HepG2 (cell line): ENCODE data around the gene TLL2. TPM values are rescaled to one million over a fixed set of nuclear protein-coding genes. Genes with fewer than 3 reads are reported as not detected.

Experiments
- ATAC-seq: fragments of 200-7000 bp; cut with Tn5 transposase; 3 replicates; pipeline ENCODE4 v1.9.1; 2020; ENCODE audit warnings: mild to moderate bottlenecking, moderate library complexity
- BruUV-seq: library from RNA; stranded (reverse); fragments of 400-500 nt; replicated peaks from 2 replicates; lab custom pipeline; 2021; lab: Mats Ljungman, UMichigan
- CTCF ChIA-PET: fragments of 300-600 bp; formaldehyde crosslinking; extraction: SDS; loops from one replicate; lab custom pipeline; 2021; ENCODE audit warnings: low total read pairs, inconsistent platforms, low intra/inter-chr PET ratio; lab: Yijun Ruan, JAX
- POLR2A ChIA-PET: fragments of 350-600 bp; sonication (Branson Sonifier 250); formaldehyde crosslinking; loops from one replicate; lab custom pipeline; 2020; ENCODE audit warnings: antibody characterized with exemption, inconsistent platforms; lab: Yijun Ruan, JAX
- DNase-seq: peaks from one replicate; pipeline ENCODE4 v3.0.0-alpha.2; 2015; ENCODE audit warnings: low spot score
- FAIRE-seq: peaks from 3 replicates; lab custom pipeline; 2011; peaks lifted over from hg19 to GRCh38; lab: Jason Lieb, UNC
- H2AFZ ChIP-seq: one replicate; pipeline ENCODE4 v1.6.1; 2011; ENCODE audit warnings: low read length, inconsistent platforms
- H3K27ac ChIP-seq: fragments of 300-600 bp; 3 replicates; pipeline ENCODE4 v1.8.0; 2011; ENCODE audit warnings: mixed run types, mild to moderate bottlenecking, mixed read lengths, low read length, inconsistent platforms; ENCODE audit not compliant: insufficient read depth; ENCODE audit errors: extremely low read length
- H3K27me3 ChIP-seq, 2 experiments: fragments of 200-600 bp in 1 of 2; 2 replicates in 1 of 2; 3 replicates in 1 of 2; pipeline versions ENCODE4 v1.6.0 to v1.8.0; 2011; ENCODE audit warnings: low read length in 2 of 2, mild to moderate bottlenecking in 2 of 2, moderate library complexity in 2 of 2, inconsistent platforms in 1 of 2; ENCODE audit not compliant: insufficient read depth in 2 of 2, control insufficient read depth in 1 of 2
- H3K36me3 ChIP-seq, 2 experiments: fragments of 200-600 bp in 1 of 2; replicated peaks in 1 of 2; 2 replicates in 1 of 2; 3 replicates in 1 of 2; pipeline versions ENCODE4 v1.5.1 to v1.8.0; 2011; ENCODE audit warnings: low read length in 2 of 2, inconsistent platforms in 1 of 2; ENCODE audit not compliant: insufficient read depth in 2 of 2, control insufficient read depth in 1 of 2
- H3K4me1 ChIP-seq: 2 replicates; pipeline ENCODE4 v1.5.1; 2012; ENCODE audit warnings: low read length, inconsistent platforms; ENCODE audit not compliant: insufficient read depth
- H3K4me2 ChIP-seq: 2 replicates; pipeline ENCODE4 v1.6.0; 2011; ENCODE audit warnings: low read depth, low read length, inconsistent platforms
- H3K4me3 ChIP-seq, 3 experiments: fragments of 200-600 bp in 1 of 3; sonication (generic), shearing (Covaris generic) in 1 of 3; replicated peaks in 1 of 3; 2 replicates each; pipeline ENCODE4 v1.5.1; 2011 to 2016; ENCODE audit warnings: low read length in 3 of 3, inconsistent platforms in 2 of 3, low read depth in 2 of 3, mild to moderate bottlenecking in 2 of 3, control low read depth in 1 of 3, mixed read lengths in 1 of 3; ENCODE audit not compliant: insufficient read depth in 1 of 3
- H3K79me2 ChIP-seq: one replicate; pipeline ENCODE4 v1.6.1; 2011; ENCODE audit warnings: low read length, inconsistent platforms; ENCODE audit not compliant: insufficient read depth
- H3K9ac ChIP-seq: 2 replicates; pipeline ENCODE4 v1.6.0; 2011; ENCODE audit warnings: mild to moderate bottlenecking, low read depth, low read length, inconsistent platforms; ENCODE audit not compliant: insufficient read depth
- H3K9me3 ChIP-seq: 2 replicates; pipeline ENCODE4 v1.5.1; 2012; ENCODE audit warnings: mild to moderate bottlenecking, low read length
- H4K20me1 ChIP-seq: 2 replicates; pipeline ENCODE4 v1.6.0; 2011; ENCODE audit warnings: inconsistent platforms, mild to moderate bottlenecking, low read length, moderate library complexity; ENCODE audit not compliant: insufficient read depth
- JUN ChIP-seq: sonication (generic); formaldehyde crosslinking; IDR thresholded peaks from 2 replicates; pipeline ENCODE4 v1.4.0; 2020; ENCODE audit warnings: mild to moderate bottlenecking, missing genetic modification reagents
- KAT8 ChIP-seq: IDR thresholded peaks from 2 replicates; pipeline ENCODE4 v1.6.1; 2016; ENCODE audit warnings: missing genetic modification reagents, missing compliant biosample characterization
- KLF6 ChIP-seq: IDR thresholded peaks from 2 replicates; pipeline ENCODE4 v1.8.0; 2016; ENCODE audit warnings: missing biosample characterization, missing genetic modification reagents
- SAP130 ChIP-seq: IDR thresholded peaks from 2 replicates; pipeline ENCODE4 v1.6.1; 2016; ENCODE audit warnings: low read depth
- SMAD9 ChIP-seq: sonication (generic); formaldehyde crosslinking; IDR thresholded peaks from 2 replicates; pipeline ENCODE4 v1.5.1; 2020; ENCODE audit warnings: mild to moderate bottlenecking, missing genetic modification reagents
- TAF1 ChIP-seq: sonication (generic); formaldehyde crosslinking; IDR thresholded peaks from 2 replicates; pipeline ENCODE4 v1.4.0; 2020; ENCODE audit warnings: missing genetic modification reagents
- TAF15 ChIP-seq: fragments of 200-400 bp; formaldehyde crosslinking; IDR thresholded peaks from one replicate; pipeline ENCODE4 v1.6.1; 2018; ENCODE audit warnings: mild to moderate bottlenecking, low read depth, low read length; ENCODE audit not compliant: poor library complexity, severe bottlenecking
- ZNF124 ChIP-seq: sonication (generic); formaldehyde crosslinking; IDR thresholded peaks from 2 replicates; pipeline ENCODE4 v1.4.0; 2020; ENCODE audit warnings: missing genetic modification reagents
- ZNF205 ChIP-seq: IDR thresholded peaks from 2 replicates; pipeline ENCODE4 v1.6.1; 2018; ENCODE audit warnings: missing biosample characterization, missing genetic modification reagents
- ZNF292 ChIP-seq: sonication (generic); formaldehyde crosslinking; IDR thresholded peaks from 2 replicates; pipeline ENCODE4 v1.8.1; 2022; ENCODE audit warnings: mild to moderate bottlenecking, low read depth, missing genetic modification reagents, borderline replicate concordance
- ZNF431 ChIP-seq: sonication (generic); formaldehyde crosslinking; IDR thresholded peaks from 2 replicates; pipeline ENCODE4 v1.9.0; 2022; ENCODE audit warnings: missing genetic modification reagents, low read depth, mild to moderate bottlenecking, borderline replicate concordance
- ZNF530 ChIP-seq: sonication (generic); formaldehyde crosslinking; IDR thresholded peaks from 2 replicates; pipeline ENCODE4 v1.5.0; 2020; ENCODE audit warnings: low read depth, mild to moderate bottlenecking, missing genetic modification reagents
- ZNF550 ChIP-seq: sonication (generic); formaldehyde crosslinking; IDR thresholded peaks from 2 replicates; pipeline ENCODE4 v1.4.0; 2020; ENCODE audit warnings: mild to moderate bottlenecking, missing genetic modification reagents, borderline replicate concordance
- ZNF577 ChIP-seq: sonication (generic); formaldehyde crosslinking; IDR thresholded peaks from 2 replicates; pipeline ENCODE4 v1.4.0; 2020; ENCODE audit warnings: mild to moderate bottlenecking, low read depth, missing genetic modification reagents, borderline replicate concordance
- ZNF605 ChIP-seq: sonication (generic); formaldehyde crosslinking; IDR thresholded peaks from 2 replicates; pipeline ENCODE4 v1.8.0; 2022; ENCODE audit warnings: mild to moderate bottlenecking, missing genetic modification reagents
- ZNF614 ChIP-seq: IDR thresholded peaks from 2 replicates; pipeline ENCODE4 v1.6.1; 2018; ENCODE audit warnings: missing biosample characterization, missing genetic modification reagents, inconsistent platforms, borderline replicate concordance
- WGBS: methylation state at CpG from one replicate; pipeline ENCODE4 v1.1.6; 2017; ENCODE audit warnings: low lambda C conversion rate; 5-methylcytosine and 5-hydroxymethylcytosine counted together
- in situ Hi-C: cut with HindIII; loops from 2 replicates; pipeline ENCODE4 v1.10.0; 2017; ENCODE audit warnings: low pct_unique_long_range_greater_than_20kb; ENCODE audit not compliant: extremely low pct_ligation_motif_present
- intact Hi-C: fragments of 100-400 bp; cut with micrococcal nuclease; formaldehyde crosslinking; loops from one replicate; pipeline ENCODE4 v1.10.0; 2022; ENCODE audit not compliant: unreplicated experiment
- polyA plus RNA-seq, 8 experiments: library from polyadenylated mRNA; depleted of rRNA in 3 of 8; stranded (reverse) in 7 of 8; unstranded in 1 of 8; fragments of >200 nt; fragmentation: Illumina TruSeq in 4 of 8; extraction: Trizol in 4 of 8; gene quantifications; 2 replicates each; pipeline versions ENCODE4 v1.2.1 to v1.2.3, GENCODE V29; 2011 to 2016; ENCODE audit warnings: low read depth in 4 of 8, missing spikeins in 1 of 8, mixed read lengths in 1 of 8; ENCODE audit not compliant: insufficient read depth in 1 of 8
- total RNA-seq, 5 experiments: library from RNA; depleted of rRNA; stranded (reverse); fragments of >200 nt; fragmentation: Illumina TruSeq; extraction: Trizol; gene quantifications; 2 replicates each; pipeline ENCODE4 v1.2.3, GENCODE V29; 2016; ENCODE audit warnings: low read depth in 1 of 5
- TF ChIP-seq, protein P1 (sequence below): IDR thresholded peaks from 2 replicates; pipeline ENCODE4 v1.6.1; 2012; ENCODE audit warnings: inconsistent platforms
- TF ChIP-seq, protein P2 (sequence below): IDR thresholded peaks from 2 replicates; pipeline ENCODE4 v1.6.1; 2016; ENCODE audit warnings: low read depth
- TF ChIP-seq, protein P3 (sequence below): sonication (generic); formaldehyde crosslinking; IDR thresholded peaks from 2 replicates; pipeline ENCODE4 v1.5.0; 2020; ENCODE audit warnings: missing genetic modification reagents

The TLL2 gene
- total and polyA plus RNA-seq, 2 of the 13 experiments (the other 11 are each of a cell fraction or from before 2014, with no cell fraction given): 0.09 TPM; not detected in 1

DNA sequence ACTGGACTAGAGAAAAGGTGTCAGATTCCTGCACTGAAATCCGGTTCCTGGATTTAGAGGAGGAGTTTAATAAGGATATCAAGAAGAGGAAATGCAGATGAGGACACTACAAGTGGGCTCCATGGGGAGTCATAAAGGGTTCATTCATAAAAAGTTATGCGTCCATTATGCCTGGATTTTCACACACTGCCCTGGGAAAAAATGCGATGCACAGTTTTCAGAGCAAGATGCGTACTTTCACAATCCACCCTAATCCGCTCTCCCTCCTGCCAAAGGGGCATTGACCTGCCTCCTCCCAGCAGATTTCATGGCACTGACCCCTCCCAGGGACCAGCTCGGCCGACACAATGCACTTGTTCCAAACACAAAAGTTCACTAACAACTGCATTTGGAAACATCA lies 112.7 kb downstream of the TLL2 start:
- Histone ChIP-seq H3K4me2 (no peak overlapping the region), H3K27me3 (peaks cover 3 to 62% of the 10 kb centered on the region in 2 experiments), H3K79me2 (no peaks in the 10 kb centered on the region), H4K20me1 (no peaks in the 10 kb centered on the region), H3K36me3 (no peaks in the 10 kb centered on the region), H3K4me1 (no peaks in the 10 kb centered on the region), H3K9me3 (no peaks in the 10 kb centered on the region), H2AFZ (no peak overlapping the region), H3K9ac (no peak overlapping the region), H3K4me3 (no peak overlapping the region)
- in situ Hi-C loops: no loop called here
- 26% methylated on average over 6 of the region's 7 CpGs for WGBS
- FAIRE-seq (no peak), ATAC-seq (no peak), DNase-seq (no peak)
- BruUV-seq: no TSS peak
- intact Hi-C loops: no loop called here
- ChIA-PET CTCF (no interaction called here), POLR2A (no interaction called here)
- TF ChIP-seq, protein P1, sequence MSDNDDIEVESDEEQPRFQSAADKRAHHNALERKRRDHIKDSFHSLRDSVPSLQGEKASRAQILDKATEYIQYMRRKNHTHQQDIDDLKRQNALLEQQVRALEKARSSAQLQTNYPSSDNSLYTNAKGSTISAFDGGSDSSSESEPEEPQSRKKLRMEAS: no peak
- TF ChIP-seq, protein P2, sequence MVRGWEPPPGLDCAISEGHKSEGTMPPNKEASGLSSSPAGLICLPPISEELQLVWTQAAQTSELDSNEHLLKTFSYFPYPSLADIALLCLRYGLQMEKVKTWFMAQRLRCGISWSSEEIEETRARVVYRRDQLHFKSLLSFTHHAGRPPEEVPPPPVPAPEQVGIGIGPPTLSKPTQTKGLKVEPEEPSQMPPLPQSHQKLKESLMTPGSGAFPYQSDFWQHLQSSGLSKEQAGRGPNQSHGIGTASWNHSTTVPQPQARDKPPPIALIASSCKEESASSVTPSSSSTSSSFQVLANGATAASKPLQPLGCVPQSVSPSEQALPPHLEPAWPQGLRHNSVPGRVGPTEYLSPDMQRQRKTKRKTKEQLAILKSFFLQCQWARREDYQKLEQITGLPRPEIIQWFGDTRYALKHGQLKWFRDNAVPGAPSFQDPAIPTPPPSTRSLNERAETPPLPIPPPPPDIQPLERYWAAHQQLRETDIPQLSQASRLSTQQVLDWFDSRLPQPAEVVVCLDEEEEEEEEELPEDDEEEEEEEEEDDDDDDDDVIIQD (CRISPR knock-in tag): no peak
- no peak for TF ChIP-seq ZNF550
- no peak for TF ChIP-seq KLF6 (CRISPR knock-in tag)
- TF ChIP-seq ZNF530 (CRISPR knock-in tag): no peak
- TF ChIP-seq TAF1 (CRISPR knock-in tag): no peak
- TF ChIP-seq, all 625 proteins: peak for 0
- H3K27ac ChIP-seq: no peak overlapping the region

DNA sequence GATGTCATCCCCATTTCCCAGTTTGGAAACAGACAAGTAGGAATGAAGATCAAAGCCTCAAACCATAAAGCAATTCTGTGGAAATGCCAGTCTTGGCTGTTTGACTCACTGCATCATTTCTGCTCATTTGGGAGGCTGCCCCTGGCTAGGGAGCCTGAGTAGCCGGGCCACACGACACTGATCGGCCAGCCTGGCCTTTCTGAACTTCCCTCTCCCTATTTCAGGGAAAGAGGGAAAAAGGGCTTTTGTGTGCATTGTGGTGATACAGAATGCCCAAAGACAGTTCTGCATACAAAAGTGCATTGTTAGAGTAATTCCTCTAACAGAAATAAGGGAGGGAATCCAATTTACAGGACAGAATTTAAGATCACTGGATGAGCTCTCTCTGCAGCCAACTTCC lies 113.3 kb downstream of the TLL2 start:
- H3K79me2 ChIP-seq: no peaks in the 10 kb centered on the region
- ChIA-PET POLR2A (no interaction called here), CTCF (no interaction called here)
- H3K27me3 ChIP-seq: peaks cover 3 to 66% of the 10 kb centered on the region in 2 experiments
- 0% methylated on average over 3 of the region's 3 CpGs for WGBS
- no peaks in the 10 kb centered on the region for H3K9me3 ChIP-seq
- no TSS peak for BruUV-seq
- no peak overlapping the region for H3K4me2 ChIP-seq
- H3K9ac ChIP-seq: no peak overlapping the region
- no peak overlapping the region for H3K4me3 ChIP-seq
- no peaks in the 10 kb centered on the region for H4K20me1 ChIP-seq
- H3K27ac ChIP-seq: no peak overlapping the region
- no peaks in the 10 kb centered on the region for H3K36me3 ChIP-seq
- no peaks in the 10 kb centered on the region for H3K4me1 ChIP-seq
- TF ChIP-seq ZNF292: no peak
- no peak for TF ChIP-seq ZNF124 (CRISPR knock-in tag)
- TF ChIP-seq KLF6 (CRISPR knock-in tag): no peak
- TF ChIP-seq TAF15: no peak
- TF ChIP-seq JUN: no peak
- TF ChIP-seq ZNF431 (CRISPR knock-in tag): no peak
- TF ChIP-seq, protein P3, sequence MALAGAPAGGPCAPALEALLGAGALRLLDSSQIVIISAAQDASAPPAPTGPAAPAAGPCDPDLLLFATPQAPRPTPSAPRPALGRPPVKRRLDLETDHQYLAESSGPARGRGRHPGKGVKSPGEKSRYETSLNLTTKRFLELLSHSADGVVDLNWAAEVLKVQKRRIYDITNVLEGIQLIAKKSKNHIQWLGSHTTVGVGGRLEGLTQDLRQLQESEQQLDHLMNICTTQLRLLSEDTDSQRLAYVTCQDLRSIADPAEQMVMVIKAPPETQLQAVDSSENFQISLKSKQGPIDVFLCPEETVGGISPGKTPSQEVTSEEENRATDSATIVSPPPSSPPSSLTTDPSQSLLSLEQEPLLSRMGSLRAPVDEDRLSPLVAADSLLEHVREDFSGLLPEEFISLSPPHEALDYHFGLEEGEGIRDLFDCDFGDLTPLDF (CRISPR knock-in tag): no peak
- TF ChIP-seq ZNF205 (CRISPR knock-in tag): no peak
- TF ChIP-seq ZNF577 (CRISPR knock-in tag): no peak
- TF ChIP-seq SMAD9 (CRISPR knock-in tag): no peak
- no peak for TF ChIP-seq ZNF605 (CRISPR knock-in tag)
- TF ChIP-seq ZNF614: no peak
- no peak for TF ChIP-seq KAT8 (CRISPR knock-in tag)
- TF ChIP-seq SAP130 (CRISPR knock-in tag): no peak
- no peak for ATAC-seq
- H2AFZ ChIP-seq: no peak overlapping the region
- FAIRE-seq: no peak
- no peak for DNase-seq
- in situ Hi-C loops (no loop called here), intact Hi-C loops (no loop called here)
